NCI-H82 (cell line): ENCODE measurements around the gene ARHGAP15.

ENCODE experiments used
- DNase-seq: peaks from one replicate; lab custom pipeline; 2025; lab: John Stamatoyannopoulos, UW

ARHGAP15 gene

DNA sequence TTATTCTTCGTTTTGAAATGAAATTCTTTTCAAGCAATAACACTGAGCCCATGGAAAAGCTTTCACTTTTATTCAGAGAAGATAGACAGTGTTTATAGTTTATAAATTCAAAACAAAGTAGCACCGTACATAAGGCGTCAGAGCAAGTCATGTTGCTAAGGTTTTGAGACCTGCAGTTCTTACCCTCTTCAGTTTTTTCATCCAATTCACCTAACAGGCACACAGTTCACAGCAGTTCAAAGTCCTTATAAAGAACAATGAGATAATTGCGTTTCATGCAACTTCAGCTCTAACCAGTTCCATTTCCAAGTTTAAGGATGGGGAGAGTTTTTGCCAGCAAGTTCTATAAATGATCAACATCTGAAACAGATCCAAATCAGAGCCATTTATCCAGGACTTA, 96.7 kb downstream of the ARHGAP15 start:
- no peak for DNase-seq

DNA sequence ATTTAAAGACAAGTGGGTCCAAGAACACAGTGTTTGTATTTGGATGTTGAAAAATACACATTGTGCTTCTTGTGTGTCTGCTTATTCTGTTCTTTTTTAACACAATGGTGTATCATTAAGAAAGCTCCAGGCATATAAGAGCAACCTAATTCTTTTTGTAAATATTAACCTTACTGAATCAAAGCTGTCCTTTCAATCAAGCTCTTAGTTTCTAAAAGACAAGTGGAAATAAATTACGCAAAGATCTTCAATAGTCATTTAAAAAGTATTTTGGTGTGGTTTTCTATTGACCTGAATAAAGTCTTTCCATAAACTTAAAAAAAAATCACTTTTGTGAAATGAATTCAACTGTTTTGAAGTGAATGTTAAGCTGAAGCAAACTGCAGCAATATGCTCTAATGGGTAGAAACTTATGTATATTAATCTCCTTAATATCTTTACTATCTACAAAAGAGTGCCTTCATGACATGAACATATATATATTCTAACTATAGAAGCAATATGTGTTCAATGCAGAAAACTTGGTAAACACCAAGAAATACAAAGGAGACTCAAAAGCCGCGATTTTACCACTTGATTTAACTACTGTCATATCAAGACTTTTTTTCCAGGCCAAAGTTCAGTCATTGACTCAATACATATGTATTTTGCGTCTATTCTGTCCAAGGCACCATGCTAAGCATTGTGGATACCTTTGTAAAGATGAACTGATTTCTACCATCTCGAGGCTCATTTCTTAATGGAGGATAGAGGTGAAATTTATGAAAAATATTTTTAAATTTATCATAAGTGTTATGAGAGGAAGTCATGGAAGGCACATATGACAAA, 97.7 kb downstream of the ARHGAP15 start:
- no peak for DNase-seq

DNA sequence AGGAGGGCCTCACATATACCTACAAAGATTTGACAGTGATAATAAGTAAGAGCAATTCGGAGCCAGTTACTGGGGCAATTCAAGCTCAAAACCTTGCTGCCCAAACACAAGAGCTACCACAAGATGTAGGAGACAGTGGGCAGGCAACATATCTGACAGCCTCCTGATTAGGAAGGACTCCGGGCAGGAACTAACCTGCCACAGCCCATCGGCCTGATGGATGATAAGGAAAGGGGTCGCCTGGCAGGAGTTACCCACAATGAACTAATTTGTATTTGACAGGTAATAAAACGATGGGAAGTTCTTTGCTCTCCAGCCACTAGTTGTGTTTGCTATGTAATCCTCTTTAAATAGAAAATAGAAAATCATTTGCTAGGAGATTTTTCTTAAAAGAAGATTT, 100.2 kb downstream of the ARHGAP15 start:
- no peak for DNase-seq

DNA sequence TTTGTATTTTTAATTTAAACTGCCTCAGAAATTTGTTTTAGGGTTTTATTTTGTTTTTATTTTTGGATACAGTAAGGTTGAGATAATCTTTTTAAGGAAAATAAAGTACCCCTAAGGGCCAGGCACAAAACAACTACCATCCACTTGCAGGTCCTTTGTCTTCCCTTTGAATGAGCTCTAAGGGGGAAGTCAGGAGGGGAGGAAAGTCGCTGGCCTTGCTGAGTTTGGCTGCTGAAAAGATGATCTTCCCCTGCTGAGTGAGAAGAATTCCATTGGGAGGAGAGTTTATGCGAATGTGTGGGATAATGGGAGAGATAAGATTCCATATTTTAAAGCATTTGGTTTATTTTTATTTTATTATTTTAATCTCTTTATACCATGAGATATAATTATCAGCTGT, 100.7 kb downstream of the ARHGAP15 start:
- no peak for DNase-seq

DNA sequence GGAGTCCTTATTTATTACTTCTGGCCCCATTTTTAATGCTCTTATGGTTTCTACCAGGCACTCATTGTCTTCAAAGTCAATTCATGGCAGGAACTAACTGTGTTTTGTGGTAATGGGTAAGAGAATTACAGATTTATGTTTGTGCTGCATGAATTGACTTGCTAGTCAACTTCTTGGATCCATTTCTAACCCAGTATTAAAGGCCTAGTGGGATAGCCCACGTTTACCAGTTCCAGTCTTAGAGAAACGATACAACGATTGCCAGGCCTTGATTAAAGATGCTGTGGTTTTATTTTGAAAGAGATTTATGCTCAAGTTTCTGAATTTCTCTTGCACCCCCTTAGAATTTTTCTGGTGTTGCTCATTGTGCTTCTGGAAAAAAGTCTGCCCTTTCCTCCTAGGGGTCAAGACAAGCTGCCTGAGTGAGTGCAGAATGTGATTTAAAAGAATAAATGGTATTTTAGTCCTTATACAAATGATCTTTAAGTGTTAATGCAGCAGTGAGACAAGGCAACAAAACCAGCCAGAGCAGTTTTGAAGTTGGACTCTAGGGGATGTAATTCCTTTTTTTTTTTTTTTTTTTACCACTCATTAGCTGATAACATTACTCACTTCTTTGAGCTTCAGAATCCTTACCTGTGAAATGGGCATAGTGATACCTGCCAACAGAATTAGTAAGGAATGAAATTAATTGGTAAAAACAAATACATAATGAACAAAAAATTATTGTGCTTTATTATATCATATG, 101.5 kb downstream of the ARHGAP15 start:
- DNase-seq: no peak

DNA sequence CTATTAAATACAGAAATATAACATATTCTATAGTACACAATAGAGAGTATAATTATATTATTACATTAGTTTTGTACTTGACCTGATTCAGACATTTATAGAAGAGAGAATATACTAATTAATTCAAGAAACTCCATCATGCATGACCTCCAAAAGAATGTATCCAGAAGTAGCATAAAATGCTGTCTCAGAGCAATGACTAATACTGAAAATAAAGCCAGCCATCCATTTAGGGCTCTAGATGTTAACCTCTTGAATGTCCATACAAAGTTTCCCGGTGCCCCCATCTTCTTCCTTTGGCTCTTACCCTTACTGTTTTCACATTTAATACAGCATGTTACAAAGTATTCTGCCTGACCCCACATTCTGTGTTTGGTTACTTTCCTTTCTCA, 102.0 kb downstream of the ARHGAP15 start:
- no peak for DNase-seq

DNA sequence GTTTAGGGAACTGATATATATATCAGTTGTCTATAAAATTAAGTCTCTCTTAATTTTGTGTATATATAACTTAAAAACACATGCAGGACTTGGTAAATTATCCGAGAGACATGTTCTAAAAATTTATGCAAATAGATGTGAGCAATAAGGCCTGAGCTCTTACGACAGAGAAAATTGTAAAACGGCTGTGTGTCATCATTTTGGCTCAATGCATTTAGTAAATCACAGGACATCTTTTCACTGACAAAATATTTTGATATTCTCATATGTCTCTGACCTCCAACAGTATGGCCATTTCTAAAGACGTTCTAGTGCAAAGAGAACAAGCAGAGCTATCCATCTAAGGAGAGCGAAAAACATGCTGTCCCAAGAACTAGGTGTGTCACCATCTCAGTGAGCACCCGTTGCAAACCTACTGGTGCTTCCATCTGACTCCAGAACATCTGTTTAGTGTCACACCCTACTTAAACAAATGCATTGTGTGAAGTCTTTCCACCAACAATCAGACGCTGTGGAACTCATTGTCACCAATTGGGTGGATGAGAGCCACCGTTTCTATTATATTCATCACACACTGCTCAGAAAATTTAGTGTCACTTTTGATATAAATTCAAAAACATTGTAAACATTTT, 108.0 kb downstream of the ARHGAP15 start:
- DNase-seq: no peak

DNA sequence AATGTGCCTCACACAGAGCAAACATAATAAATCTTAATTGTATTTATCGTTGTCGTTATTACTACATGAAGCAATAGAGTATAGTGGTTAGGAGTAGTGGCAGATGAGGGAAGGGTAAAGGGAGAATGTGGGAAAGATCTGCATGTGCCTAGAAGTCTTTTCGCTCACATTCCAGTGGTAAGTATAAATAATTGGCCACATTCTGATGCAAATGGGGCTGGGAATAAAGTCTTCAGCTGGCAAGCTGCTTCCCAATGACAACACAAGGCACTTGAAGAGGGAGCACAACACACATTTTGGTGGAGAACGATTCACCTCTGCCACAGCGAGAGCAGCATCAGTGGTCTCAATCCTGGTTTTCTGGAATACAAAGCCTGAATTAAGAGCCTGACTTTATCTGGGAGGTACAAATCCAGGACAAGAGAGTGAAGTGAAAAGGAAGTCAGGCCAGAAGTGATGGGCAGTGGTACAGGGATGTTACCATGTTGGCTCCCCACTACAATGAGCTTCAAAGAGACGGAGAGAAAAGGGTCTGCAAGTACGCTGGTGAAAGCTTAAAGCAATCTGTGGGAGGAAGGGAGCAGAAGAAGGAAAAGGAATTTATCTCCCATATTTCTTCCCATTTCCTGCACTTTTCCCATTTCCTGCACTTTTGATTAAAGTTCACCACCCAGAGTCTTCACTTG, 112.3 kb downstream of the ARHGAP15 start:
- DNase-seq: no peak

DNA sequence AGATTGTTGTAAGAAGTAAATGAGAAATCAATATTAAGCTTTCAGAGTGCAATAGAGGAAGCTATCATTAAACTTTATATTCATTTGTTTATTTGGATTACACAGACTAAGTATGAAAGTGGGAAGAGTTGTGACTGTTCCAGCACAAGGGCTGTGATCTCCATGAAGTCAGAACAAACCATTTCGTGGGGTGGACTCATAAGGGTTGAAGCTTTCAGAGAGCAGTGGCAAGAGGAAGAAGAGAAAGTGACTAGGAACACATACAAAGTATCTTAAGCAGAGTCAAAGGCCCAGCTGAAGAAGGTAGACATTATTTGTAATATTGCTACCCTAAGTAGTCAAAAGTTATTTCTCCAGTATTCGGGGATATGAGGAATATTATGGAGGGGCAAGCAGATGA, 117.0 kb downstream of the ARHGAP15 start:
- DNase-seq: no peak

DNA sequence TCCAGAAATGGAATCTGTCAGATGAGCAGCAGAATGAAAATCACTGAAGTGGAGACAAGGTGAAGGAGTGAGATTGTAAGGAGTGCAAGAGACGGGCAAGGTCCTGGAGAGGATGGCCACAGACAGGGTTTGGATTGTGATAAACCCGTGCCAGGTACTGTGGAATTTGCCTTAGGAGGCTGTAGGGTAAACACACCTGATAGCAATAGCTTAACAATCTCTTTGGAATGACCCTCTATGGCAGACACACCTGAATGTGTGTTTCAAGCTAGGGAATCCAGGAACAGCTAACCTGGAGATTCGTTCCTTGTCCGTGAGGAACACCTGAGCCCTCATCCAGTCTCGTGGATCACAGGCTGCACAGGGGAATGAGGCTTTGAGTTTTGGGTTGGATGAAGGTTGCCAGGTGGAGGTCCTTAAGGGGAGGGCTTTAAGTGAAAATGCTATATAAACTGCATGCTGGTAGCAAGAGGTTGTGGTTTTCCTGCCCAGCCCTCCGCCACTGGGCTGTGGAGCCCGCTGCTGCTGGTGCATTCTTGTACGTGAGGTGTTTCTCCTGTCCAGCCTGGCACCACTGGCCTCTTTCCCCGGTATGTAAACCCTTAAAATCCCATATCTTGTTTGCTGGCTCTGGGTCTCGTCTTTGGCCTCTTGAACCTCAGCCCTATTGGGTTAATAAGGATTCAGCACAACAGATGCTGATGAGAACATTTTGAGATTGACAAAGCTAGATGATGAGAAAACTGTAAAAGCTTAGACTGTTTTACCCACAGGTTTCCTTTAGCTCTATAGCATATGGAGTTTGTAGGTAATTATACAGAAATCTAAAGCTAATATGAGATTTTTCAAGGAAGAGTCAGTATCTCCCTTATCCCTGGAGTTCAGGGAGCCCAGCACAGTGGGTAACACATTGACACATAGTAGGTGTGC, 117.9 kb downstream of the ARHGAP15 start:
- DNase-seq: no peak

DNA sequence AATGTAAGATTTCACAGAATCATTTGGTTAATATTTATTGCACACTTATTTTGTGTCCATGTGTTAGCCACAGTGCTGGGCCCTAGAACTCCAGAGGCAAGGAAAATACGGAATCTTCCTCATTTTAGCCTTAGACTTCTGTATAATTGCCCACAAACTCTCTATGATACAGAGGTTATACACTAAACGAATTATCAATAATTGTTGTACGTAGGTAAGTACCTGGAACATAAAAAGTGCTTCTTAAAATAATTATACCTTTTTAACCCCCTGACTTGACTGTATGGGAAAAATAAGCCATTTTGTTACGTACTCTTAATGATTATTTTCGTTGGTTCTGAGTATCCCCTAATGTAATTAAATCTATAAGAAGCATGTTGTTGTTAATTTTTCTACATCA, 119.4 kb downstream of the ARHGAP15 start:
- no peak for DNase-seq

DNA sequence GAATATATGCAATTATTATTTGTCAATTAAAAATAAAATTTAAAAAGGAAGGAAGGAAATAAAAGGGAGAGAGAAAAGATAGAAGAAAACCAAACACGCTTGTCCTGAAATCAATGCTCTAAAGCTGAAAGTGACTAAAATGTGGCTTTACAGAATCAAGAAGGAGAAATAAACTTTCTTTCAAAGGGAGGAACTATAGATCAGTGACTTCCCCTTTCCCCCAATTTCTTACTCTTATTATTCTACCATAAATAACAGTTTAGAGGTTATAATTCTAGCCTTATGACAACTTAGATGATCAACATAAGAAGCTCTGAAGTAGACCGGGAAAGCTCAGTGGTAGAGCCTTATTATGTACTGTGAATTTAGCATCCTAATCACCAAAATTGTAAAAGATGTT, 122.5 kb downstream of the ARHGAP15 start:
- DNase-seq: no peak

DNA sequence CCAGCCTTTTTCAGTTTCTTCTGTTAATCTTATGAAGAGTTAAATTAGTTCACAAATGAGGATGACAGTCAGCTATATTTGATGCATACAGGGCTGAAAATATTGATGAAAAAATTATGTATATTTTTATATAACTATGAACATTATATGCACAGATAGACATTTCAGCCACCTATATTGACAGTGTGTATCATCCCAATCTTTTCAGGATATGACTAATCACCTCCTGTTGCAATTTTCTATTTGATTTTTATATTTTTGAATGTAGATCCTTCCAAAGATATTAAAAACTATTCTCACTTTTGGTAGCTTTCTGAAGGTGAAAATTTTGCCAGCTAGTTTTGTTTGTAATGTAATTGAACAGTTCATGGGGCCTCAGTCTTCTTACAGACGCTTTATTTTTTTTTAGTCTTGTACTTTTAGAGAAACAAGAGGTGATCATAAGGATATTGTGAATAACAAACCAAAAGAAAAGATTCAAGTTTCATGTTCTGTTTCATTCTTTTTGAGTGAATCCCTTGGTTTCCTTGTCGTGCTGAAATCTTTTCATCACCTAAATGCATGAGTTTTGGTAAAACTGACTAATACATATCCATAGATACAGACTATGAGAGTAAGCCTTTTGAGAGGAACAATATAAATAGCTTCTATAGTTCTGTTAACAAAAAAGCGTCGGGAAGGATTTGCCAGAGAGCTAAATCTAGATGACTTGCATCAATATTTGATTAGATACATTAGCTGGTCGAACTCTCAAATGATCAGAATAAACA, 123.1 kb downstream of the ARHGAP15 start:
- no peak for DNase-seq

DNA sequence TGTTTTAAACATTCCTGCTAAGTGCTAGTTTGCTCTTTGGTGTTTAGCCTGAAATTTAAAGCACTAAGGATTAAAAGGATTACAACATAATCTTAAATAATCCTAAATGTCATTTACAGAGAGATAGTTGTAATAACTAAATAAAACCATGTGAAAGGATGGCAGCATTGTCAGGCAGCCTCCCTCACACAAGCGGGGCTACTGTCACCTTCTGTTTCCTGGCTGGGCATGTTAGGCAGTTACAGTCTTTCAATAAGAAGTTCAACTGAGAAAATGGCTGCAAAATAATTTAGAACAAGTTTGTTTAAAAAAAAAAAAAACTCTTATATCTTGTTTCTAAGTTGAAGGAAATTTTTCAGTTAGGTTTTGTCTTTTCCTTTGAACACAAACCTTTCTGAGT, 124.9 kb downstream of the ARHGAP15 start:
- peak; percentile 42 for DNase-seq

DNA sequence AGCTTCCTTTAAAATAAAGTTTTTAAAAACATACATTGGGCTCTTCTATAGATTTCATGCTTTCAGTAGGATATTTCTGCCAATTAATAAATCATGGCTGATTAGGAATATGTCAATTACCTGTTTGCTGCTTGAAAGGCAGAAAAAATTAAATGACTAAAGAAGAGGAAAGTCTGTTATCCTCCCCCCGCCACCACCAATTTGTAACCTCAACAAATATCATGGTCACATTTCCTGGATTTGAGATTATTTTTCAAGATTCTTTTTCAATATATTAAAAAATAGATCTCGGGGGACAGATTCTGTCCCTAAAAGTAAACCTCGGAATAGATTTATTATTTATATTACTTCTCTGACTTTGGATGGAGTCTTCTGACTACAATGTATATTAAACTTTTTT, 125.9 kb downstream of the ARHGAP15 start:
- no peak for DNase-seq

DNA sequence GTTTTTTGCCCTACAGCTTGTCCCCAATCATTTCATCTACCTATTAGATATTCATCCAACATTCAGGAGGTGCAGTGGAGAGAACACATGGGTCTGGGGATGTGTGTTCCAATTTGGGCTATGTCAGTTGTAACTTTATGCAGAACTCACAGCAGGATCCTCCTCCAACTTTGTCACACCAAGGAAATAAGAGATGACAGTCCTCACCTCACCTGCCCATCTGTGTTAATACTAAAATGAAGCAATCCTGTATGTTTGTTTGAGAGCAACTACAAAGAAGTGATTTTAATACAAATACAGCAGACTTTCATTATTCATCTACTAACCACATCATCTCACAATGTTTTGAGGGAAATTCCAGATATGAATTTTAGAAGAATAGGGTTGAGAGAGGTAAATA, 126.7 kb downstream of the ARHGAP15 start:
- DNase-seq: no peak

DNA sequence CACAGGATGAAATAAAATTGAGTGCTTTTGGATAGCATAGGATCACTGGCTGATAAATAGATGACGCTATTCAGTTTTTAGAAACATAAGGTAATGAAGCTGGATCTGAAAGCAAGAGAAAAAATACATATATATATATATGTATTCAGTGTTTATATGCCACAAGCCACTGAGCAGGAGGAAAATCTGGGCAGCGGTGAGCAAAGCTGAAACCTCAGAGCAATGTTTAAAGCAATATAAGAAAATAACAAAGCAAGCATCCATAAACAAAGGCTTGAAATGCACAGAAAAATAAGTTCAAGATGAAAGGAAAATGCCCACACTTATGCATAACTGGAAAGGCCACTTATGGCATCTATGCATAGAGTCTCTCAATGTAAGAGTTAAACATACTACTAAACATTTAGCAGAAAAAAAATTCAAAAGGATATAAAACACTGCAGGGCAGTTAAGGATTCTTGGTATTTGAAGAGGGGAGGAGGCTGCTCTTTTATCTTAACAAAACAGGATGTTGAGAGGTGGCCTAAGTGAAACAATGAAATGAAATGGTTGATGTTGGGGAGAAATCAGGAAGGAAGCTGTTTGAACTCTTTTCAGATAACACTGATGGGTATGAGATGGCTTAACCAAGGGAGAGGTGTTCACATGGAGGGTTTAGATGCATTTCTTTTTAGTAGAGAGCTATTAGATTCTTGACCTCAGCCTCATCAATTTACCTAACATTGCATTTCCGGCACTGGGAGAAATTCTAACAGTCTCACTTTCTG, 129.1 kb downstream of the ARHGAP15 start:
- DNase-seq: no peak

DNA sequence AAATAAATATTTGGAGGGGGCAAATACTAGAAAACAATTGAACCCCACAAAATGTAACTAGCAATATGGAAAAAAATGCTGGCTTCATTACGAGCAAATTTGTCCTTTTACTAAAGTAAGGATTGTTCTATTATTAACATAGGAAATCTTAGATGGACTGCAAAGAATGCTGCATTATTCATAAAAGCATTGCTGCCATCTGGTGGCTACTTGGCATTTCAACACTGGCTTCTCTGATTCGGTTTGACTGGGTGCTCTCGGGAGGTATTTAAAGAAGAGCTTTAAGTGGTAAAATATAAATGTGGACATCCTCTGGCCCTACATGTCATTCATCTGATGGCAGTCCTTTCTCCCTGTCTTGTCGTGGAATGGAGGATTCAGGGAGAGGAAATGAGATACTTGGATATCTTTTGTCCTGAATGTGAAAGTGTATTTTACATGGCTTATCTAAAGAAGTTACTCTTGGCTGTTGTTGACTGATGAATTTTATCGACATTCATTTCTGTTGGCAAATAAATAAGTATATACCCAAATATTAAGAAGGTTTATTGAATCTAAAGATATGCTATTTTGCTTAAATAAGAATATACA, 130.2 kb downstream of the ARHGAP15 start:
- peak; percentile 86 for DNase-seq

DNA sequence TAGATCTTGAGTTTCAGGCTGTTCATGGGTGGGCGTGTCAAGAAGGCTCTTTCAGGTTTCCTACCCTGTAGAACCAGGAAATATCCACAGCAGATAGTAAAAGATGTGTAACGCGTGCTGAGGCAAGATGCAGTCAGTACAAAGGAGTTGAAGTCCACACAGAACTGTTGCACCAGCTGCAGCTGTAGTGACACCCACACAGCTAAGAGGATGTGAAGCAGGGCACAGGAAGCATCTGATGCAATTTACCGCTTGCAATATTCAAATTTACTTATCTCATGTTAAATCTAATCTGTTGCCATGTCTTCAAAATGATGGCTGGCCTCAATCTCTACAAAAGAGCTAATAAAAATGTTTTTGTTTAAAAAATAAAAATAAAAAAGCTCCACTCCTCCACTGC, 132.8 kb downstream of the ARHGAP15 start:
- DNase-seq: no peak
